GM19438 (cell line): Measurements from ENCODE around the gene HOXC6.
"Not testable (repeated sequence)": the region's sequence is repeated elsewhere in the genome, so short reads cannot be mapped to it uniquely, and the experiment has no call there.

Source experiments
- ATAC-seq: cut with Tn5 transposase; IDR thresholded peaks from one replicate; pipeline ENCODE4 v1.9.1; 2021; ENCODE audit warnings: low read depth; ENCODE audit not compliant: unreplicated experiment

HOXC6 gene

GRCh38 chr12:54038284-54038870 lies 10.1 kb downstream of the HOXC6 start:
- ATAC-seq, result no peak

DNA sequence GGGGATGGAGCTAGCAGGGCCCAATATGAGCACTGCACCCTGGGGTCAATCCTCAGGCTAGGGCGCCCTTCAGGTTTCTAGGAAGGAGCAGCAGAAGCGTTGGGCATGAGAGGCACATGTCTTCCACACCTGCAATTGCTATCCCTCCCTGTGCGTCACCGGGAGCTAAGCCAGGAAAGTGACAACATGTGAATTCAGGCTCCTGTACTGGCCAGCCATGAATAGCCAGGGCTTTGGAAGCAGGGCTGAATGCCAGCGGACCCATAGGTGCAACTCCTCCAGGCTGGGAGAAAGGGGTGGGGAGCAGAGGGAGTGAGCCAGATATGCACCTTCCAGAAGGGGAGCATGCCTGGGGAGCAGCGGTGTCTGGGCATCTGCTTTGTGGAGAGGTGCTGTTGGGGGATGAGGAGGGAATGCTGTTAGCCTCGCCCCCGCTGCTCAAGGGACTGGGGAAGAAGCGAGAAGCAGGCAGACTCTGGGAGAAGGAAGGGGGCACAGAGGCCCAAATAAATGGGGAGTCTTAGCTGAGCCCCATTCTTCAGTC lies 10.7 kb downstream of the HOXC6 start:
- no peak for ATAC-seq

DNA sequence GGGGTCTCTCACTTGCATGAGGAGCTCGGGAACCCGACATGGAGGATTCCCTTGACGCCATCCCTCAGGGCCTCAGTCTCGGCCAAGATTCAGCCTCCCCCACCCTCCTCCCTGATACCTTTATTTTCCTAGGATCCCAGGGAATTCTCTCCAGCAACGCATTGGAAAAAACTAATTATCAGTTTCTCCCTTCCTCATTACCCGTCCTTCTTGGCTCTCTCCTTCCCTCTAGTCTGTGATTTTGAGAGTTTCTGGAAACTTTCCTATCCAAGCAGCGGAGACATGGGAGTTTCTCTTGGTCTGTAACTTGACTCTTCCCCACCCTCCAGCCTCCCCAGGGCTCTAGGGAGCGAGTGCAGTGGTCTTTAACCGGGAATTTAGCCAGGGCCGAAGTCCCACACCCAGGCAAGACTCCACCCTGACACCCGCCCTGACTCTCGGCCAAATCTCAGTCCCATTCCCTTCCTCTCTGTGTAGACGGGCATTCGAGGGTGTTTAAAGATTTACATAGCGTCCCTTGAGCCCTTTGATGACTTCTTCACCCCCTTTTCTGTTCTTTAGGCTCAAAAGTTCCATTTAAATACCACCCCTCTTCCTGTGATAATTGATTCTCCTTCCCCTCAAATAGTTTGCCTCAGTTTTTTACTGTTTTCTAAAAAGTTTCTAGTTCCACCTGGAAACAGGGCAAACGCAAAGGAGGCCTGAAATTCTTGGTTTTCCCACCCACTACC lies 11.3 kb downstream of the HOXC6 start:
- no peak for ATAC-seq

DNA sequence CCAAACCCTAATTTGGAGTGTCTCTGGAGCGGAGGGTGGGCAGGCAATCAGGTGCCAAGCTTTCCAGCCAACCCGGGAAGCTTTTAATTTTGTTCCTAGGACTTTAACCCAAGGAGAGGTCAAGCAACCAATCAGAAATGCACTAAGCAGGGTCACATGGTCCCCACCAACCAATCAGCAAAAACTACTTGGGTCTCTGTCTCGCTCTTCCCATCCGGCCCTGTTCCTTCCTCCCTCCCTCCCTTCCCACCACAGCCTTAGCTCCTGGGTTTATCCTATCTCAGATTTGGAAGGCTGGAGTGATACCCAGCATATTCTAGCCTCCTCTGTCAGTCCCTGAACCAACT lies 11.9 kb downstream of the HOXC6 start:
- no peak for ATAC-seq

- no peak for ATAC-seq
Measured at GRCh38 chr12:54040648-54041047, 12.4 kb downstream of the HOXC6 start.

DNA sequence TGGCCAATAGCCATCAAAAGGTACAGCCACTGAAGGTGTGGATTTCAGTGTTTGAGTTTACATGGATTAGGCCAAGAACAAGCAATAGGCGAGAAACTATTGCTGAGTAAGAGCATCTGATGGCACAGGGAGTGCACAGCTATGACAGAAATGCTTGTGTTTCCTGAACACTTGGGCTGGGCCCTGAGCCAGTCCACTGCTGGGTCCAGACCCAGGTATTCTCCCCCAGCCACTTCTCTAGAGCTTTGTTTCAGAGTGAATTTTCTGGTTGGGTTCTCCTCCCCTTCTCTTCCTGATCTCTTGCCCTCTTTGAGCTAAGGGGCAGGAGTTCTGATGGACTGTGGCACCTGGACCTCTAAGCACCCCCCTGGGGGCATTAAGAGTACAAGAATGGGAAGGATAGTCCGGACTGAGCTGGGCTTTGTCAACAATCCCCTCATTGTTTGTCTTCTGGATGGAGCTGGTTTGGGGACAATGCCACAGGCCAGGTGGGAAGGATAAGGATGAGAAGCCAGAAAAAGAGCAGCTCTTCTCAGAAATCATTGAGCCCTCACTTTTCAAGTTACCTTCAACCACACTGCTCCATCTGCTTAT lies 13.0 kb downstream of the HOXC6 start:
- no peak for ATAC-seq

DNA sequence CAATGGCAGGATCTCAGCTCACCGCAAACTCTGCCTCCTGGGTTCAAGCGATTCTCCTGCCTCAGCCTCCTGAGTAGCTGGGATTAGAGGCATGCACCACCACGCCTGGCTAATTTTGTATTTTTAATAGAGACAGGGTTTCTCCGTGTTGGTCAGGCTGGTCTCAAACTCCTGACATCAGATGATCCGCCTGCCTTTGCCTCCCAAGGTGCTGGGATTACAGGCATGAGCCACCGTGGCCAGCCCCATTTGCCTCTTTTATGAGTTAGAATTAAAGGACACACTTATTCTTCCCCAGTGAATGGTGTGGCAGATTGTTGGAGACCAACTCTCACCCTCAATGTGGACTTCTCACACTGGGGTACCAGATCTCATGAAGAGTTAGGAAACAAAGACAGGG lies 13.8 kb downstream of the HOXC6 start:
- not testable (repeated sequence) for ATAC-seq

DNA sequence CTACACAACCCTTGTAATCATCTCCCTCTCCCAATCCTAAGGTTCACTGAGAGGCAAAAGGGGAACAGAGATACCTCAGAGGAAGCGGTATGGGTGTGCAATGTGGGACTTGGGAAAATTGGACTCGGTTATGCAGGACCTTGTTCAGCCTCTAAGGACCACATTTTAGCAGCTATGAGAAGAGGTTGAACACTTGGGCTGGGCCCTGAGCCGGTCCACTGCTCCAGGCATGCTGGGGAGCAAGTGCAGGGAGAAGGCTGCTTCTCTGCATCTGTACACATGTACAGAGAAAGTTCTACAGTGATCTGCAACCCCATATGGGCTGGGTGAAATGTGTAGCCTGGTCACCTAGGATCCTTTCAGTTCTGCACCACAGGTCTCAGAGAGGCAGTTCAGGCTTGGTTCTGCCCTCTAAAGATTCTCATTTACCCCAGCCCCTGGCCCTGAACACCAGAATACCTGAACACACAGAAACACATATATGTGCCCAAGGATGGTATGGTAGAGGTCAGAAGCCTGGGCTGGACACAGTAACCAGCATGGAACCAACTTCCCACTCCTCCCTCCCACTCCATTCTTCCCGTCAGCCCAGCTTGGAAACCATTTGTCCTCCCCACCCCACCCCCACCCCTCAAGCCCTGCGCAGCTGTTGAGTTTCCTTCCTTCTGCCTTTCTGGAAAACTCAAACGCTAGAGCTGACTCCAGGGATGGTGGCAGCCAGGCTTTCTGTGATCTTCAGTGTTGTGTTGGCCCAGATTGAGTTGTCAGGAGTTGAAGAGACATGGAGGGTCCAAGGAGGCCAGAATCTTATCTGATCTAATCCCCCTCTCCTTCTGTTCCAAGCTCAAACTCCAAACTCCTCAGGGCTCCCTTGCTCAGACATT lies 15.0 kb downstream of the HOXC6 start:
- ATAC-seq, result no peak

DNA sequence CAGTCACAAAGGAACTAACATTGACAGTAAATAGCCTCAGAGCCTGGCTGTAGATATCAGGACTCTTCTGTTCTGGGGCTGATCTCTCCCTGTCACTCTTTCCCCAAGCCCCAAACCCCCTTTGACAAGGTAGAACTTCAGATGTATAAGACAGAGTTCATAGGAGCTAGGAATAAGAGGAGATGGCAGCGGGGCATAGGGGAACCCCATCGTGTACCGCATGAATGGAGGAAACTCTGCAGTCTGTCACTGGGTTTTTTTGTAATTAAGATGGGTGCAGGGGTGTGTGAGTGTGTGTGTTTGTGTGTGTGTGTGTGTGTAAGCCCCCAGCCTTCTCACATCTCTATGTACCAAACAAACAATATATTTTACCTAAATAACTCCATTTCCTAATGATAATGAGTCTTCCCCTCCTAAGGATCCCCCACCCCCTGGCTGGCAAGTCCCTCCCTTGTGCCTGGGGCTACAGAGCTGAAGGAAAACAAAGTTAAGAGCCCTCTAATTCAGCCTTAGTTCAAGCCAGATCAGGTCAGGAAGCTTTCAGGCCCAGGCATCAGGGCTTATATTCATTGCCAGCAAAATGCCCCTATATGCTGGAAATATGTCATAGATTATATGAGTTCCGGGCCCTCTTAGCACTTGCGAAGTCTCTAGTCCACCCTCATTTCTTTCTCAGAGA lies 16.3 kb downstream of the HOXC6 start:
- ATAC-seq, result no peak

GRCh38 chr12:54045401-54045800 lies 17.2 kb downstream of the HOXC6 start:
- no peak for ATAC-seq

GRCh38 chr12:54045868-54046521 lies 17.8 kb downstream of the HOXC6 start:
- no peak for ATAC-seq

DNA sequence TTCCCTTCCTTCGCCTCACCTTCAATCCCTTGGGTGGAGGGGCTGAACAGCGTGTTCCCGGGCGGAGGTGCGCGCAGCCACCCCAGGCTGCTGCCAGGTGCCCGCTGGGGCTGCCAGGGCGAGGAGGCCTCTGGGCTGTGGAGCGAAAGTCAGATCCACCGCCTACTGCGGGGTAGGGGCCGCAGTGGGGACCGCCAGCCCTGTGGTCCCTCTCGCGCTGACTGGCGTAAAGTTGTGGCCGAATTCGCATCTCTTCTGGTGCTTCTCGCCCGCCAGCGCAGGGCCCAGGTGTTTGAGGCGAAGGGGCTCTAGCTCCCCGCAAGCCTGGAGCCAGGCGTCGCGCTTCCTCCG lies 18.5 kb downstream of the HOXC6 start:
- ATAC-seq, result no peak

- no peak for ATAC-seq
Measured at GRCh38 chr12:54047160-54047963, 19.1 kb downstream of the HOXC6 start.

DNA sequence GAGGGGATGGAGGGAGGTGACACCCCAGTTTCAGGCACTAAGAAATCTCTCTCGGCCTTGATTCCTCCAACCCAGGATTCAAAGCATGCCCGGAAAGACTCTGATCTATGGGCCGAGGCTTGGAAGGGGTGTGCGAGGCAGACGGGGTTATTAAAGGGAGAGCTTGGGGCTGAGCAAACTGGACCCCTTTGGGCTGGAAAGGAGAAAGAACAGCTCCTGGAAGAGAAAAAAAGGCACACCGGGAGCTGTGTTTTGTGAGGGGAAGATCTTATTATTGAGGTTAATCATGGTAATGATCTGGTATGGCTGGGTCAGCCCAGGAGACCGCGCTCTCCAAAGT lies 19.7 kb downstream of the HOXC6 start:
- ATAC-seq, result no peak

- no peak for ATAC-seq
Measured at GRCh38 chr12:54048406-54049093, 20.3 kb downstream of the HOXC6 start.

DNA sequence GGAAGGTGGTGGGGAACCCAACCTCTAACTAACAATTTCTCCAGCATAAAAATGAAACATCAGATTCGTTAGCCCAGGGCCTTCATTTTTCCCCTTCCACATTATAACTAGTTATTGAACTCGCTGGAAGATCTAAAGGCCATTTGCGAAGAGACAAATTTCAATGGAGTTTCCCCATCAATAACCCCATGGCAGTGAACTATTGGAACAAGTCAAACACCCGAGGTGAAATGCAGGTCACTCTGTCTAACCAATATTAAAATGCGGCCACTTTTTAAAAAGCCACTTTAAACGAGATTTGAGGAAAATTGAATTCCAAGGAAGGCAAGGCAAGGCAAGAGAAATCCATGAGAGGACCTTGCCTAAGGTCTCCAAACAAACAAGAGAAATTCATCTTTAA lies 20.9 kb downstream of the HOXC6 start:
- ATAC-seq, result no peak

DNA sequence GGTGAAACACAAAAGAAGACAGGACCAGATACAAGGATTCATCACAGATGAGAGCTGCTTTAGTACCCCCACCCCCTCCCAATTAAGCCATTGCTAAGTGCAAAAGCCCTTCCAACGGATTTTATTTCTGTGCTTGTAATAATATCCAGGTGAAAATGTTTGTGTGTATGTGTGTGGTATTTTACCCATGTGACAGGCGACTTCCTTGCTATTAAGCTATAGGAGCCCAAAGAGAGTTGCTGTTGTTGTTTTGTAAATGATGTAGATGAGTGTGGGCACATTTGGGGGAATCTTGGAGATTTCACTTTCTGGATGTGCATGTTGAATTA lies 22.2 kb downstream of the HOXC6 start:
- ATAC-seq, result no peak

GRCh38 chr12:54051026-54051842 lies 23.0 kb downstream of the HOXC6 start:
- no peak for ATAC-seq
